ENCODE measurements around the gene IKBKE. TPM values are rescaled to one million over a fixed set of nuclear protein-coding genes. Genes with fewer than 3 reads are reported as not detected.
"Not testable (repeated sequence)": the region's sequence is repeated elsewhere in the genome, so short reads cannot be mapped to it uniquely, and the experiment has no call there.

The IKBKE gene
- total RNA-seq, 1 donor from 2014 or later: 1.3 TPM

- ATAC-seq (no peak), DNase-seq (ENCODE audit: low spot score) (no peak)
Measured at GRCh38 chr1:206472024-206472423, 1.7 kb downstream of the IKBKE start.

DNA sequence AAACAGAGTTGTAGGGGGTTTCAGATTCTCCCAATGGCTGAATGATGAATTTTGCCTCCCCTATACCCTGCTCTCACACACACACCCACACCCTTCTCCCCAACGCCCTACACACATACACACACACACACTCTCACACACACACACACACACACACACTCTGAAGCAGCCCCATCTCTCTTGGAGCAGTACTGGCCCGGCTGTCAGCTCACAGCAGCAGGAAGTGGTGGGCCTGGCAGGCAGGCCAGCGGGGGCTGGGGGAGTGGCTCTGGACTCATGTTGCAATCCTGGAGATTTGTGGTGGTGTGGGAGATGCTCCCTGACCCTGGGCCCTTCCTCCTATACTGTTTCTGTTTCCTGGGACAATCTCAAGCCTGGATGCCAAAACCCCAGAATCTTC lies 2.2 kb downstream of the IKBKE start:
- DNase-seq (ENCODE audit: low spot score) (no peak), ATAC-seq (no peak)

GRCh38 chr1:206472886-206473285 lies 2.6 kb downstream of the IKBKE start:
- ATAC-seq: no peak
- no peak for DNase-seq (ENCODE audit: low spot score)

GRCh38 chr1:206476058-206476457 lies 5.8 kb downstream of the IKBKE start:
- no peak for DNase-seq (ENCODE audit: low spot score)

GRCh38 chr1:206476591-206476990 lies 6.3 kb downstream of the IKBKE start:
- no peak for ATAC-seq

More at GRCh38 chr1:206476058-206476457, 5.8 kb downstream of the IKBKE start:
- no peak for ATAC-seq

GRCh38 chr1:206477110-206477509 lies 6.8 kb downstream of the IKBKE start:
- no peak for ATAC-seq
- DNase-seq (ENCODE audit: low spot score): no peak

More at GRCh38 chr1:206476591-206476990, 6.3 kb downstream of the IKBKE start:
- no peak for DNase-seq (ENCODE audit: low spot score)

DNA sequence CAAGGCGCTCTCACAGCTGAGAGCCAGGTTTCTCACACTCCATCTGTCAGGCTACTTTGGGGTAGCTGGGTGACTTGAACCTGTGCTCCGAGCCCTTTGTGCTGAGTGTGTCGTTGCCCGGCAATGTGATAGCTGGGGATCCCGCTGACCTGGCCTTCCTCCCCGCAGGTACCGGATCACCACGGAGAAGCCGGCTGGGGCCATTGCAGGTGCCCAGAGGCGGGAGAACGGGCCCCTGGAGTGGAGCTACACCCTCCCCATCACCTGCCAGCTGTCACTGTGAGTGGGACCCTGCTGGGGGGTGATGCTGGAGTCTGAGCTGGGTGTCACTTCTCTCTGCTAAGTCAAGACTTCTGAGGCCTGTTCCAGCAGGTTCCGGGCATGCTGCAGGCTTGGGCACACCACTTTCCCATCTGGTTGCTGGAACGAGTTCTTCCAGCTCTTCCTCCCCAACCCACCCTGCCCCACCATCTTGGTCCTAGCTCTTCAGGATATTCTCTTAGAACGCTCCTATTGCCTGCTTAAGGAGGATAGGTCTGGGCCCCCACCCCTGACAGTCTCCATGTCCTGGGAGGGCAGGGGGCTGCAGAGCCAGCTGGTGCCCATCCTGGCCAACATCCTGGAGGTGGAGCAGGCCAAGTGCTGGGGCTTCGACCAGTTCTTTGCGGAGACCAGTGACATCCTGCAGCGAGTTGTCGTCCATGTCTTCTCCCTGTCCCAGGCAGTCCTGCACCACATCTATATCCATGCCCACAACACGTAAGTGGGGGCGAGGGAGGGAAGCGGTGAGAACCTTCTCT lies 7.5 kb downstream of the IKBKE start:
- DNase-seq (ENCODE audit: low spot score) (no peak), ATAC-seq (no peak)

GRCh38 chr1:206478746-206479145 lies 8.5 kb downstream of the IKBKE start:
- ATAC-seq (no peak), DNase-seq (ENCODE audit: low spot score) (no peak)

- peak; percentile 86 for ATAC-seq
- peak; percentile 60 for DNase-seq (ENCODE audit: low spot score)
Measured at GRCh38 chr1:206479183-206480125, 9.2 kb downstream of the IKBKE start.

DNA sequence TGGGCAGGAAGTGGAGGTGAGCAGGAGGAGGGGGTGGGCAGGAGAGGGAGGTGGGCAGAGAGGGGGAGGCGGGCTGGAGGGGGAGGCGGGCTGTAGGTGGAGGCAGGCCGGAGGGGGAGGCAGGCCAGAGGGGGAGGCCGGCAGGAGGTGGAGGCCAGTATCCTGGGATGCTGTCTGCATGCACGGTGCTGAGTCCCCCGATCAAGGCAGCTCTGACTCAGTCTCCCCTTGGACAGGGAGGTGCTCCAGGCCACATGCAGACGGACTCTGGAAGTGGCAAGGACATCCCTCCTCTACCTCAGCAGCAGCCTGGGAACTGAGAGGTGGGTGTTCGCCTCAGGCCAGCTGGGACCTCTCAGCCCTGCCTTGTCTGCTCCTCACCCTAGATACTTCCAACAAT lies 9.9 kb downstream of the IKBKE start:
- ATAC-seq (no peak), DNase-seq (ENCODE audit: low spot score) (no peak)

DNA sequence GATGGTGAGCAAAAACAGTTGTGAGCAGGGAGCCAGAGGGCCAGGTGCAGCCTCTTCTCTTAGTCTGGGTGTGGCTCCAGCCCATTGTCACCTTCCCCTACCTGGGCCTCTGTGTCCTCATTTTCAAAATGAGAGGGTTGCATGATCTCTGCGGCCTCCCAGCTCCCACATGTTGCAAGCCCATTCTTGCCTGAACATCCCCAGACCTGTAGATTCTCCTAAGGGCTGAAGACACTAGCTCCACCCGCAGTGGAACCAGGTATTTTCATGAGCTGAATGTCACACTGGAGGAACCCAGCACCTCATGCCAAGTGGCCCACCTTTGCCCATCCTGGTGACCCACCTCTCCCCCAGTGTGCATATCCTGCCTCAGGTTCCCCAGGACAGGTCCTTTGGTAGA lies 12.3 kb downstream of the IKBKE start:
- no peak for ATAC-seq
- no peak for DNase-seq (ENCODE audit: low spot score)

DNA sequence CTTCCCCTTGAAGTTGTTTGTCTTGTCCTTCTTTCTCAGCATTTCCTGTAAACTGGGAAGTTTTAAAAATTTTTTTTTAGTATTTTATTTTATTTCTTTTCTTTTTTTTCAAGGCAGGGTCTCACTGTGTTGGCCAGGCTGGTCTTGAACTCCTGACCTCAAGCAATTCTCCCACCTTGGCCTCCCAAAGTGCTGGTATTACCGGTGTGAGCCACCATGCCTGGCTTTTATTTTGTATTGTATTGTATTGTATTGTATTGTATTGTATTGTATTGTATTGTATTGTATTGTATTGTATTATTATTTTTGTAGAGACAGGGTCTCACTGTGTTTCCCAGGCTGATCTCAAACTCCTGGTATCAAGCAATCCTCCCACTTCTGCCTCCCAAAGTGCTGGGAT lies 13.6 kb downstream of the IKBKE start:
- not testable (repeated sequence) for ATAC-seq; DNase-seq (ENCODE audit: low spot score)

- ATAC-seq (no peak), DNase-seq (ENCODE audit: low spot score) (no peak)
Measured at GRCh38 chr1:206484901-206485300, 14.6 kb downstream of the IKBKE start.

DNA sequence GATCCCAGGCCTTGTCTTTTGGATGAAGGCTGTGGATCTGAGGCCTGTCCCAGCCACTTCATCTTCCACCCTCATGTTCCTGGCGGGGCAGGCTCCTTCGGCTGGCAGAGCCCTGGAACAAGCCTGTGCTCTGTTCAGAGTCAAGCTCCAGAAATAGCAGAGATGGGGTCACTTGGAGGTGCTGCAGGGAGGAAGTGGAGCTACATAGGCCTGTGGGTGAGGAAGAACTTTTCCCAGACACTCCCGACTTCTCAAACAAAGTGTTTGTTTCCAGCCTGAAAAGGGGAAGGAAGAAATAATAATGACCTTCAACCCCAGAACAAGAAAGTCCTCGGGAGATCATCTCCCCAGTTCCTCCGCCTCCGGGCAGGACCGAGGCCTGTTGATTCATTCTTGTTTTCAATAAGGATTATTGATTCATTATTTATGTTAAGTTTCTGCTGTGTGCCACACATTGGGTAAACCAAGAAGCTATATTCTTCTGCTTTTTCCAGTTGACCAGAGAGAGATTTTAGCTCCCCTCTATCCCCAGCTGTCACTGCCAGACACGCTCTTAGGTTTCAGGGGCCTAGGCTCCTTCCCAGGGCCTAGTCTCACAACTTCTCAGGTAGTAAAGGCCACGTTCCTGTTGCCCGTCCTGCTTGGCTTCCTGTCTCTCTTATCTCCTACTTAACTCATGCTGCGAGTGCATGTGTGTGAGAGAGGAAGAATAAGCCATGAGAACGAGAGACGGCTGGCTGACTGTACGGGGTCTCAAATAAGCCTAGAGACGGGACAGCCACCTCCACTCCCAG lies 16.9 kb downstream of the IKBKE start:
- ATAC-seq (no peak), DNase-seq (ENCODE audit: low spot score) (no peak)

DNA sequence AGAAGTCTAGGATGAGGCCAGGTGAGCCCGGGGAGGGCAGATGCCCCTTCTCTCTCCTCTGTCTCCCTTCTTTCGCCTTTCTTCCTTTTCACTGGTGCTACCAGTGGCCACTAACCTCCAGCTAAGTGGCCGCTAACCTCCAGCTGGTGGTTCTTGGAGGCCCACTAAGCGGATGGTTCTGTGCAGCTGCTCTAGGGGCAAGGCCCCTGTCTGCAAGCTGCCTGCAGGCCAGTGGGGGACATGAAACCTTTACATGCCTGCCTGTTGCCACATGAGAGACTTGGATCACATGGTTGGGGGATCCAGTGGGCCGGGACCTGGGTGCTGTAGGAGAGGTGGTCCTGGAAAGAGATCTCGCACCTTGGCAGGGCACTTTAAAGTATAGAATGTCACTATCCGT lies 17.7 kb downstream of the IKBKE start:
- ATAC-seq (no peak), DNase-seq (ENCODE audit: low spot score) (no peak)

DNA sequence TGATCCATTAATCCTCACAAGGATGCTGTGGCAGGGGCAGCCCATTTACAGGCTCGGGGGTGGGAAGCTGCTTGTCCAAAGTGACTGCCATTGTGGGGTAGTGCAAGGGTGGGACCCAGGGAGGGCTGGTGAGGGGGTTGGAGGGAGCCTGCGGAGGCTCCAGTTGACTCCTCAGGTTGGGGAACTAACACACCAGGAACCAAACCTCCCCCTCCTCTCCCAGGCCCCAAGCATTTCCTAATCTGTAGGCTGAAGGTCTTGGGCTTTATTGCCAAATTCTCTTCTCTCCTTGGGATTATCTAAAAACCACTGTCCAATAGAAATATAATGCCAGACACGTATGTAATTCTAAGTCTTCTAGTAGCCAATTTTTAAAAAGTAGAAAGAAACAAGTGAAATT lies 18.2 kb downstream of the IKBKE start:
- DNase-seq (ENCODE audit: low spot score) (no peak), ATAC-seq (no peak)

- DNase-seq (ENCODE audit: low spot score) (peak; percentile 81), ATAC-seq (peak; percentile 98)
Measured at GRCh38 chr1:206489980-206490770, 19.9 kb downstream of the IKBKE start.

GRCh38 chr1:206490771-206491405 lies 20.6 kb downstream of the IKBKE start:
- no peak for DNase-seq (ENCODE audit: low spot score)
- no peak for ATAC-seq

DNA sequence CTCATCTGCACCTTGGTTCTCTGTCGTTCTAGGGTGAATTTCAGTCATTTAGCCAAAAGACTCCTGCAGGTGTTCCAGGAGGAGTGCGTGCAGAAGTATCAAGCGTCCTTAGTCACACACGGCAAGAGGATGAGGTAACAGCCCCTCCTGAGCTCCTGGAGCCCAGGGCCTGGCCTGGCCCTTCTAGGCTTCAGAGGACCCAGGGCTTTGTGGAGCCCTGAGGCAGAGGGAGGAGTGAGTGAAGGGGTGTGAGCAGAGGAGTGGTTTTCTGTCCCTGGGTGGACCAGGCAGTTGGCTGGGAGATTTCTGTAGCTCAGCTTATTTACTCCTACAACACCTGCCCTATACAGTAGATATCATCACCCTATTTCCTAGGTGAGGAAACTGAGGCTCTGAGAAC lies 21.3 kb downstream of the IKBKE start:
- ATAC-seq: no peak

DNA sequence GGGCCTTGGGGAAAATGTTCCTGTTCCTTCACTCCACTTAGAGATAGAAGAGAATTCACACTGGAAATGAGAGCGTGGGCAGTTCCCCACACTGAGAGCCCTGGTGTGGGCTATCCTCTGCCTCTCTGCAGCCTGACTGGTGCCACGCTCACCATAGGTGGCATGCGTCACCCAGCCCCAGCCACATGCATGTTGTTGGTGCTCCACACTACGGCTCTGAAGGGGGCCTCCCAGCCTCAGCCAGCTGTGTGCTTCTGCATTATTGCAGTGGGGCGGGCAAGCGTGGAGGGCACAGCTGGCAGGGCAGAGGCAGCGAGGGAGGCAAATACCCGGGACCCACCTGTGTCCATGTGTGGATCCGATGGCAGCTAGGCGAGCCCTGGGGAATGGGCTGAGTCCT lies 22.3 kb downstream of the IKBKE start:
- DNase-seq (ENCODE audit: low spot score) (no peak), ATAC-seq (no peak)

More for the DNA sequence above, 21.3 kb downstream of the IKBKE start:
- no peak for DNase-seq (ENCODE audit: low spot score)
